ENCODE results near the gene BTBD19.

- TF ChIP-seq, protein P1, sequence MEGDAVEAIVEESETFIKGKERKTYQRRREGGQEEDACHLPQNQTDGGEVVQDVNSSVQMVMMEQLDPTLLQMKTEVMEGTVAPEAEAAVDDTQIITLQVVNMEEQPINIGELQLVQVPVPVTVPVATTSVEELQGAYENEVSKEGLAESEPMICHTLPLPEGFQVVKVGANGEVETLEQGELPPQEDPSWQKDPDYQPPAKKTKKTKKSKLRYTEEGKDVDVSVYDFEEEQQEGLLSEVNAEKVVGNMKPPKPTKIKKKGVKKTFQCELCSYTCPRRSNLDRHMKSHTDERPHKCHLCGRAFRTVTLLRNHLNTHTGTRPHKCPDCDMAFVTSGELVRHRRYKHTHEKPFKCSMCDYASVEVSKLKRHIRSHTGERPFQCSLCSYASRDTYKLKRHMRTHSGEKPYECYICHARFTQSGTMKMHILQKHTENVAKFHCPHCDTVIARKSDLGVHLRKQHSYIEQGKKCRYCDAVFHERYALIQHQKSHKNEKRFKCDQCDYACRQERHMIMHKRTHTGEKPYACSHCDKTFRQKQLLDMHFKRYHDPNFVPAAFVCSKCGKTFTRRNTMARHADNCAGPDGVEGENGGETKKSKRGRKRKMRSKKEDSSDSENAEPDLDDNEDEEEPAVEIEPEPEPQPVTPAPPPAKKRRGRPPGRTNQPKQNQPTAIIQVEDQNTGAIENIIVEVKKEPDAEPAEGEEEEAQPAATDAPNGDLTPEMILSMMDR (IDR thresholded peaks at IDR 0.05), result no peak
- TF ChIP-seq POLR2A (IDR thresholded peaks at IDR 0.05) (no peak), POLR2AphosphoS5 (IDR thresholded peaks at IDR 0.05) (no peak), EP300 (IDR thresholded peaks at IDR 0.05) (no peak)
These were observed 49.2 kb upstream of the BTBD19 start for GRCh38 chr1:44759077-44759476.
